Transverse colon (tissue), 4 donors: ENCODE data around the gene DTX4.

ENCODE experiments used
- CTCF ChIP-seq, 5 experiments: fragments of 200-600 bp in 3 of 5; fragments of 450-650 bp in 2 of 5; sonication (generic) in 3 of 5; IDR thresholded peaks; 1 replicate in 2 of 5; 2 replicates in 3 of 5; pipeline ENCODE4 v1.5.1; 2016 to 2017; ENCODE audit warnings: antibody characterized with exemption in 5 of 5, inconsistent platforms in 3 of 5, mild to moderate bottlenecking in 2 of 5, moderate library complexity in 1 of 5
- EP300 ChIP-seq: sonication (generic); formaldehyde crosslinking; IDR thresholded peaks from one replicate; pipeline ENCODE4 v1.6.1; 2017; ENCODE audit warnings: antibody characterized with exemption, low read depth
- POLR2A ChIP-seq: fragments of 450-650 bp; IDR thresholded peaks from one replicate; pipeline ENCODE4 v1.6.1; 2016; ENCODE audit warnings: antibody characterized with exemption, mild to moderate bottlenecking, moderate library complexity
- POLR2AphosphoS5 ChIP-seq, 3 donors: sonication (generic); formaldehyde crosslinking; IDR thresholded peaks; one replicate each; pipeline ENCODE4 v1.6.1; 2016; ENCODE audit warnings: antibody characterized with exemption in 3 of 3

GRCh38 chr11:59144096-59144495 lies 27.8 kb upstream of the DTX4 start:
- TF ChIP-seq CTCF (IDR thresholded peaks at IDR 0.05): no peak
- no peak for TF ChIP-seq EP300
- no peak for TF ChIP-seq POLR2A
- TF ChIP-seq POLR2AphosphoS5 (IDR thresholded peaks at IDR 0.05): no peak
